SK-N-SH treated with all-trans-retinoic acid at 6 μM for 48 hours (cell line): ENCODE measurements around the gene FLT4.
"Not testable (repeated sequence)": the region's sequence is repeated elsewhere in the genome, so short reads cannot be mapped to it uniquely, and the experiment has no call there.

ENCODE experiments used
- ARNTL ChIP-seq: fragments of 450-650 bp; formaldehyde crosslinking; IDR thresholded peaks from 2 replicates; pipeline ENCODE4 v1.5.0; 2020; ENCODE audit warnings: low read depth, mild to moderate bottlenecking, moderate library complexity, borderline replicate concordance
- OSR1 ChIP-seq: fragments of 250-450 bp; sonication (Bioruptor Pico); IDR thresholded peaks from 2 replicates; pipeline ENCODE4 v1.8.0; 2022; ENCODE audit warnings: moderate library complexity, mild to moderate bottlenecking, inconsistent platforms
- TCF4 ChIP-seq: fragments of 250-450 bp; sonication (Bioruptor Pico); IDR thresholded peaks from 2 replicates; pipeline ENCODE4 v1.8.0; 2021; ENCODE audit warnings: mild to moderate bottlenecking, moderate library complexity, borderline replicate concordance
- ZFP3 ChIP-seq: fragments of 250-450 bp; sonication (Bioruptor Pico); IDR thresholded peaks from 2 replicates; pipeline ENCODE4 v1.5.0; 2020; ENCODE audit warnings: mild to moderate bottlenecking, moderate library complexity
- TF ChIP-seq, protein P1 (sequence below): fragments of 250-450 bp; sonication (Bioruptor Pico); IDR thresholded peaks from 2 replicates; pipeline ENCODE4 v1.8.0; 2020; ENCODE audit warnings: mild to moderate bottlenecking, moderate library complexity, borderline replicate concordance

- not testable (repeated sequence) for TF ChIP-seq TCF4 (CRISPR knock-in tag); ARNTL (CRISPR knock-in tag); ZFP3; OSR1 (CRISPR knock-in tag)
- TF ChIP-seq, protein P1, sequence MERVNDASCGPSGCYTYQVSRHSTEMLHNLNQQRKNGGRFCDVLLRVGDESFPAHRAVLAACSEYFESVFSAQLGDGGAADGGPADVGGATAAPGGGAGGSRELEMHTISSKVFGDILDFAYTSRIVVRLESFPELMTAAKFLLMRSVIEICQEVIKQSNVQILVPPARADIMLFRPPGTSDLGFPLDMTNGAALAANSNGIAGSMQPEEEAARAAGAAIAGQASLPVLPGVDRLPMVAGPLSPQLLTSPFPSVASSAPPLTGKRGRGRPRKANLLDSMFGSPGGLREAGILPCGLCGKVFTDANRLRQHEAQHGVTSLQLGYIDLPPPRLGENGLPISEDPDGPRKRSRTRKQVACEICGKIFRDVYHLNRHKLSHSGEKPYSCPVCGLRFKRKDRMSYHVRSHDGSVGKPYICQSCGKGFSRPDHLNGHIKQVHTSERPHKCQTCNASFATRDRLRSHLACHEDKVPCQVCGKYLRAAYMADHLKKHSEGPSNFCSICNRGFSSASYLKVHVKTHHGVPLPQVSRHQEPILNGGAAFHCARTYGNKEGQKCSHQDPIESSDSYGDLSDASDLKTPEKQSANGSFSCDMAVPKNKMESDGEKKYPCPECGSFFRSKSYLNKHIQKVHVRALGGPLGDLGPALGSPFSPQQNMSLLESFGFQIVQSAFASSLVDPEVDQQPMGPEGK (CRISPR knock-in tag): not testable (repeated sequence)
Observed at GRCh38 chr5:180674090-180674475, 24.7 kb upstream of the FLT4 start.
